GM19238 (cell line): ENCODE data around the gene UBE2D3.
"Not testable (repeated sequence)": the region's sequence is repeated elsewhere in the genome, so short reads cannot be mapped to it uniquely, and the experiment has no call there.

Source experiments
- DNase-seq: peaks from one replicate; pipeline ENCODE4 v3.0.0; 2011; ENCODE audit warnings: low spot score; ENCODE audit not compliant: insufficient read length

The UBE2D3 gene

GRCh38 chr4:102826890-102827673 lies at the start of gene UBE2D3:
UBE2D3 (minus strand) TSS chr4:102827551; CDS start chr4:102826508, 1,043 bp downstream.
- peak; percentile 31 for DNase-seq

DNA sequence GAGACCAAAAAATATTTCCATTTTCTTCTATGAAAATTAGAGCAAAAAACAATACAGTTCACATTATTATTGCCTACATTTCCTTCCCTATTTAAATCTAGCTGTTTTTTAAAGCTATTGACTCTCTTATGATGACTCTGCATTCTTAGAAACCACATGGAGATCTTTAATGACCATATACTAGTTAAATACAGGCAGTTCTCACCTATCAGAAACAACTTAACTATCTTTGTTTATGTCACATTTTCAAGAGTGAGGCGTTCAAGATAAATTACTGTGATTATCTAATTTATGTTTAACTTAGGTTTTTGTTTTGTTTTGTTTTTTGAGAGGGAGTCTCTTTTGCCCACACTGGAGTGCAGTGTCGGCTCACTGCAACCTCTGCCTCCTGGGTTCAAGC lies 44.4 kb upstream of the UBE2D3 start:
- DNase-seq, result no peak

GRCh38 chr4:102869569-102870197 lies 42.3 kb upstream of the UBE2D3 start:
- DNase-seq, result no peak

DNA sequence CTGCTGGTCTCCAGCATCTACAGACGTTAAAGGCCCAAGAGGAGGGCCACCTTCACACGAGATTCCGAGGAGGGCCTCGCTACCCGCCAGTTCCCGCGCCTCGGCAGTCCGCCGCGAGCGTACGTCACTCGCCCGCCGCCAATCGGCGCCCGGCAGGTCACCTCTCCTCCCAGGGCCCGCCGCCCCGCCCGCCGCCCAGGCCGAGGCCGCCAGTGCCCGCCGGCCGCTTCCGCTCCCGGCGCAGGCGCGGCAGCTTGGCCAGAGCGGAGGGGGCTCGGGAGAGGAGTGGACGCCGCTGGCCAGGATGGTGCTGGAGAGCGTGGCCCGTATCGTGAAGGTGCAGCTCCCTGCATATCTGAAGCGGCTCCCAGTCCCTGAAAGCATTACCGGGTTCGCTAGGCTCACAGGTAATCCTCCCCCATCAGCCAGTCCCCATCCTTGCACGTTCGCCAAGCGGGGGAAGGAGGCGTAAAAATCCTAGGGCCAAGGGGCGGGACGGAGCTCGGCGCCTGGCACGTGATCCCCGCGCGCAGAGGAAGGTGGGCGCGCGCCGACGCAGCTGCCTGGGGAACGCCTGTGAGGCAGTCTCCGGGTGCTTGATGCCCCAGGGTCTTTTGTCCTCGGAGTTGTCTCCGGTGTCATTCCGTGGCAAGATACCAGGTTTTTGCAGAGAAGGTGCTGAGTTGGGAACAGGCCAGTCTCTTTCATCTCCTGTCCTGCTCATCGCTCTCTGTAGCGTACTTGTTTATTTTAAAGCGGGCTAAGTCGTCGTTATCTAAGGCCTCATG lies 41.6 kb upstream of the UBE2D3 start, which contains the start of gene CISD2:
Gene CISD2 (plus strand): TSS at position 212 of the 788 bp plus-strand sequence. CDS start 93 bp downstream, at position 305.
- DNase-seq, result peak; percentile 74

- DNase-seq, result no peak
These were observed 40.9 kb upstream of the UBE2D3 start for GRCh38 chr4:102868153-102868780.

DNA sequence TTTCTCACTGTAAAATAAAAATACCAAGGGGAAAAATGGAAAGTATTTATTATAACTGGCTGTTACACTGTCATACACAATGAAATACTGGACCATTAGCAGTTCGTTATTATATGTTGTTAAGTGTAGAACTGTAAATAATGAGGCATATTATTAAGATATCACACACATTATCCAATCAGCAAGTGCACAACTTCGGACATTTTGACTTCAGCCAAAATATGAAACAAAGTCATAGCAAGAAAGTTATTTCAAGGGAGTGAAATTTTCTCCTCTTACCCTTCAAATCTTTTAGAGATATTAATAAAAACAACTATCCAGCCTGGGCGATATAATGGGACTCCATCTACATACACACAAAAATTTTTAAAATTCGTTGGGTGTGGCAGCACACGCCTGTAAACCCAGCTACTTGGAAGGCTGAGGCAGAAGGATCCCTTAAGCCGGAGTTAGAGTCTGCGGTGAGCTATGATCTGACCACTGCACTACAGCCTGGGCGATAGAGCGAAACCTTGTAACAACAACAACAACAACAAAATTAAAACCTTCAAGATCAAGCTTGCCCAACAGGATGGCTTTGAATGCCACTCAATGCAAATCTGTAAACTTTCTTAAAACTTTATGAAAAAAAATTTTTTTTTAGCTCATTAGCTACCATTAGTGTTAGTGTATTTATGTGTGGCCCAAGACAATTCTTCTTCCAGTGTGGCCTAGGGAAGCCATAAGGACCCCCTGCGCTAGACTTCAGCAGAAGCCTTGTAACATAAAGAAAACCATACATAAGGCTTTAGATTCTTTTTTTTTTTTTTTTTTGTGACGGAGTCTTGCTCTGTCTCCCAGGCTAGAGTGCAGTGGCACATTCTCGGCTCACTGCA lies 40.2 kb upstream of the UBE2D3 start:
- DNase-seq, result no peak

DNA sequence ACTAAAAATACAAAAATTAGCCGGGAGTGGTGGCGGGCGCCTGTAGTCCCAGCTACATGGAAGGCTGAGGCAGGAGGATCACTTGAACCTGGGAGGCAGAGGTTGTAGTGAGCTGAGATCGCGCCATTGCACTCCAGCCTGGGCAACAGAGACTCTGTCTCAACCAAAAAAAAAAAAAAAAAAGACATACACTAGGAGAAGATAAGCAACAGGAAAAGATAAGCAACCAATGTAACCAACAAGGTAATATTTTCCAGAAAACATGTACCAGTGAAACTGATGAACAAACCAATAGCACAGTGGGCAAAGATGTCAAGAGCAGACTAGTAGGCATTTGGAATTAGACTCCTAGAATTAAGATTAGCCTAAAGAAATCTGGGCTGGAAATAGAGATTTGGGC lies 38.0 kb upstream of the UBE2D3 start:
- DNase-seq, result not testable (repeated sequence)

- DNase-seq, result no peak
These were observed 35.4 kb upstream of the UBE2D3 start for GRCh38 chr4:102862747-102863146.

DNA sequence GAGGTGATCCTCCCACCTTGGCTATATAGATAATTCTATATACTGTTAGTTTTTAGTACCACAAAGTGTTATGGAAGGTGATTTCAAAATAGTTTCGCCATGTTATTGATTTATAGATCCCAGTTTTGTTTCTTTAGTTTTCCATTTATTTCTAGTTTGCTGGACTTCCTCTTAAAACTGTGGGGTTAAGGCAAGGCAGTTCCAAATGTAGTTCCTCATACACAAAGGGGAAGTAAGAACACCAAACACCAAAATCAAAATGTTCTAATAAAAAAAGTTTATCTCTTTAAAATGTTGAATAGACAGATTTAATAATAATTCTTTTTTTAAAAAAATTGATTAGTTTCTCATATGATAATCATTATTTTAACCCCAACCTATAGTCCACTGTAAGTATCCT lies 34.7 kb upstream of the UBE2D3 start:
- DNase-seq, result no peak

DNA sequence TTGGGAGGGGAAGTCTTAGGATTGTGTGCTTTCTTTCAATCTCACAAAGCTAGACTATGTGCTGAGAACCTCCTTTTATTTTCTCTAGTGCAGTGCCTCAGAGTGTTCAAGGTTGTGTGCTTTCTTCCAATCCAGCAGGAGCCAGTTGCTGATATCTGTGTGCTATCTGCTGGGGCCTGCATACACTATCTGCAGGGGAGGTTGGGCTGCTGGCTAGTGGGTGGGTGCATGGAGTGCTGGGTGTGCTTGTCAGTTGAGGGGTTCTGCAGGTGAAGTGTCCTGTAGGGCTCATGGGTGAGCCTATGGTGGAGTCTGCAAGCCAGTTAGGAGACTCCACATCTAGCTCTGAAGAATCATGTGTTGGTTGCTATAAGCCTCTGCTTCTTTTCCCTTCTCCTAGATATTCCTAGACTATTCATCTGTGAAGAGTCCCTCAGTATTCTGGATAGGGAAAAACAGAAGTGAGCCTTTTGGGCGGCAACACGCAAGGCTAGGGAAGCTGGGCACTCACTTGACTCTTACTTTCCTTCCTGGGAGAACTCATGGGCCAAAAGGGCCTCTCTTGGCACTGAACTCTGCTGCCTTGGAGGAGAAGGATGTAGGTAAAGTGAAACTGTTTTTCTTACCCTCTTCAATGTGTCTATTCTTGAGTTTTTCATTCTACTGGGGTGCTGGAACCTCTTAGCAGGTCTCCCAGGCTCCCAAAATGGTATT lies 33.4 kb upstream of the UBE2D3 start:
- no peak for DNase-seq

GRCh38 chr4:102858828-102859464 lies 31.6 kb upstream of the UBE2D3 start:
- DNase-seq, result no peak

- no peak for DNase-seq
These were observed 23.0 kb upstream of the UBE2D3 start for GRCh38 chr4:102850370-102850769.

- no peak for DNase-seq
These were observed 22.3 kb upstream of the UBE2D3 start for GRCh38 chr4:102849579-102850104.

DNA sequence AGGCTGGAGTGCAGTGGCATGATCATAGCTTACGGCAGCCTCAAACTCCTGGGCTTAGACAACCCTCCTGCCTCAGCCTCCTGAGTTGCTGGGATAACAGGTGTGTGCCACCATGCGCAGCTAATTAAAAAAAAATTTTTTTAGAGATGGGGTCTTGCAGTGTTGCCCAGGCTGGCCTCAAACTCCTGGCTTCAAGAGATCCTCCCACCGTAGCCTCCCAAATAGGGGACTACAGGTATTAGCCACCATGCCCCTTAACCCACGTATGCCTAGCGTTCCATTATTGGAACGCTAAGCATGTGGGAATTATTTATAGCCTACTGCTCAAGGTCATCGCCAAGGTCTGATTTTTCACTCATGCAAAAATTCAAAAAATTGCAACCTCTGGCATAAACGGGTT lies 20.3 kb upstream of the UBE2D3 start:
- DNase-seq, result no peak

- no peak for DNase-seq
These were observed 16.6 kb upstream of the UBE2D3 start for GRCh38 chr4:102843938-102844337.

DNA sequence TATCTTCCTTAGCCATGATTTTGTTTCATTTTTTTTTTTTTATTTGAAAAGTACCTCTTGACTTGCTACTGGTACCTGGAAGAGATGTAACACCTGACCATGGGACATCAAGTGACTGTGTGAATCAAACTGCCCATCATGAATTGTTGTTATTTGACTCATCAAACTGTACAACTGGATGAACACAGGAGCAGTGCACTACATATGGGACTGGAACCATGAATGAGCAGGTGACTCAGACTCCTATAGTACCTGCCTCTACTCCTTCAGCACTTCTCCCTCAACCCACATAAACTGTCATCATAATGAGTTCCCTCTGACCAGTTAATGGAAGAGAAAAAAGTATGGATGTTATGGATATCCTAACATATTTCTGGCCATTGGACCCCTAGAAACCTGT lies 15.9 kb upstream of the UBE2D3 start:
- no peak for DNase-seq

- DNase-seq, result no peak
These were observed 15.0 kb upstream of the UBE2D3 start for GRCh38 chr4:102842367-102842766.

DNA sequence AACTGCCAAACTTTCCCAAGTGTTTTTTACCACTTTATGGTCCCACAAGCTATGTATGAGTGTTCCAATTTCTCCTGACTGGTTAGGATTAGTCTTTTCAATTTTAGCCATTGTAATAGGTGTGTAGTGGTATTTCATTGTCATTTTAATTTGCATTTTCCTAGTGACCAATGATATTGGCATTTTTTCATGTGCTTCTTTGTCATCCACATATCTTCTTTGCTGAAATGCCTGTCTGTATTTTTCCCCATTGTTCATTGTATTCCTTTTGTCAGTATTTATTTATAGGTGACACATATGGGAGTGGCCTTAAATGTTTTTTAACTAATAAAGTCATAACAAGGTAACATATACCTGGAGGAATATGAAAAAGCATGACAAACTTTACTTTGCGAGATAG lies 9.2 kb upstream of the UBE2D3 start:
- no peak for DNase-seq

GRCh38 chr4:102832667-102833066 lies 5.3 kb upstream of the UBE2D3 start:
- DNase-seq, result no peak
